K562 (cell line): ENCODE measurements around the gene TTC5. TPM values are rescaled to one million over a fixed set of nuclear protein-coding genes. Genes with fewer than 3 reads are reported as not detected.

Source experiments
- ARNT ChIP-seq, 2 experiments: fragments of 450-650 bp; IDR thresholded peaks; 2 replicates each; pipeline ENCODE4 v1.6.1; 2016; ENCODE audit warnings: mild to moderate bottlenecking in 1 of 2
- ATF1 ChIP-seq, 2 experiments: fragments of 450-650 bp in 1 of 2; IDR thresholded peaks; 2 replicates each; pipeline ENCODE4 v1.6.1; 2016; ENCODE audit warnings: missing compliant biosample characterization in 1 of 2, missing genetic modification characterization in 1 of 2
- CBX8 ChIP-seq: fragments of 200-600 bp; sonication (generic); IDR thresholded peaks from 2 replicates; pipeline ENCODE4 v1.6.1; 2012; ENCODE audit warnings: borderline replicate concordance, mixed run types, low read depth, mild to moderate bottlenecking, moderate library complexity, mixed read lengths, low read length, control low read depth, inconsistent platforms; ENCODE audit not compliant: poor library complexity, severe bottlenecking; ENCODE audit errors: extremely low read depth
- ELF1 ChIP-seq: fragments of 200-800 bp; sonication (Bioruptor generic); IDR thresholded peaks from 2 replicates; pipeline ENCODE4 v1.6.1; 2016; ENCODE audit warnings: missing genetic modification characterization, missing compliant biosample characterization
- ELF2 ChIP-seq: fragments of 250-450 bp; sonication (Bioruptor Pico); IDR thresholded peaks from 2 replicates; pipeline ENCODE4 v1.5.0; 2021; ENCODE audit warnings: mild to moderate bottlenecking
- EP400 ChIP-seq: fragments of 450-650 bp; IDR thresholded peaks from 2 replicates; pipeline ENCODE4 v1.6.1; 2017; ENCODE audit warnings: antibody characterized with exemption, mild to moderate bottlenecking, moderate library complexity
- GTF2B ChIP-seq: IDR thresholded peaks from 2 replicates; pipeline ENCODE4 v1.6.1; 2011; ENCODE audit not compliant: insufficient read length; ENCODE audit errors: extremely low read depth
- HMGXB4 ChIP-seq: sonication (generic); formaldehyde crosslinking; IDR thresholded peaks from 2 replicates; pipeline ENCODE4 v1.8.1; 2023; ENCODE audit warnings: mild to moderate bottlenecking, missing genetic modification reagents
- NCOA1 ChIP-seq: fragments of 450-650 bp; IDR thresholded peaks from 2 replicates; pipeline ENCODE4 v1.6.1; 2016; ENCODE audit warnings: low read depth
- NFATC3 ChIP-seq: fragments of 450-650 bp; IDR thresholded peaks from 2 replicates; pipeline ENCODE4 v1.6.1; 2017; ENCODE audit warnings: mild to moderate bottlenecking
- NFXL1 ChIP-seq: fragments of 450-650 bp; formaldehyde crosslinking; IDR thresholded peaks from 2 replicates; pipeline ENCODE4 v1.4.0; 2021; ENCODE audit warnings: mild to moderate bottlenecking
- PML ChIP-seq: IDR thresholded peaks from 2 replicates; pipeline ENCODE4 v1.6.1; 2012; ENCODE audit warnings: low read length, inconsistent platforms
- RB1 ChIP-seq: fragments of 450-650 bp; IDR thresholded peaks from 2 replicates; pipeline ENCODE4 v1.6.1; 2017; ENCODE audit warnings: low read depth, mild to moderate bottlenecking
- RBM22 ChIP-seq: fragments of 200-400 bp; formaldehyde crosslinking; IDR thresholded peaks from 2 replicates; pipeline ENCODE4 v1.6.1; 2018; ENCODE audit warnings: low read length, low read depth; ENCODE audit not compliant: poor library complexity, severe bottlenecking
- SLC30A9 ChIP-seq: fragments of 250-450 bp; sonication (Bioruptor Pico); IDR thresholded peaks from 2 replicates; pipeline ENCODE4 v1.8.0; 2022; ENCODE audit warnings: mild to moderate bottlenecking, moderate library complexity
- TAF9B ChIP-seq: fragments of 450-650 bp; IDR thresholded peaks from 2 replicates; pipeline ENCODE4 v1.6.1; 2018; ENCODE audit warnings: mild to moderate bottlenecking; ENCODE audit not compliant: partially characterized antibody
- XRCC4 ChIP-seq: IDR thresholded peaks from one replicate; pipeline ENCODE4 v1.6.1; 2011; ENCODE audit not compliant: insufficient read depth, insufficient read length; ENCODE audit errors: extremely low read depth
- ZNF76 ChIP-seq: fragments of 250-450 bp; sonication (Bioruptor Pico); IDR thresholded peaks from 2 replicates; pipeline ENCODE4 v1.4.0; 2020; ENCODE audit warnings: mild to moderate bottlenecking, moderate library complexity, borderline replicate concordance
- polyA plus RNA-seq, 8 experiments: library from polyadenylated mRNA; depleted of rRNA in 4 of 8; stranded (reverse) in 5 of 8; unstranded in 3 of 8; fragments of >200 nt; fragmentation: Nextera tagmentation in 2 of 8; fragmentation: Illumina TruSeq in 1 of 8; extraction: Ambion mirVana in 2 of 8; extraction: Trizol in 1 of 8; gene quantifications; 2 replicates each; pipeline versions ENCODE4 v1.2.1 to v1.2.3, GENCODE V29; 2011 to 2014; ENCODE audit warnings: inconsistent platforms in 1 of 8, missing spikeins in 1 of 8
- total RNA-seq, 7 experiments: library from RNA; depleted of rRNA in 6 of 7; stranded (reverse); fragments of >200 nt in 6 of 7; fragmentation: Illumina TruSeq in 2 of 7; extraction: Trizol in 2 of 7; gene quantifications; 2 replicates each; pipeline versions ENCODE4 v1.2.1 to v1.2.3, GENCODE V29; 2011 to 2021; ENCODE audit warnings: low replicate concordance in 1 of 7
- TF ChIP-seq, protein P1 (sequence below), 2 experiments: IDR thresholded peaks in 1 of 2; conservative IDR thresholded peaks in 1 of 2; 2 replicates each; pipeline ENCODE4 v1.6.1; 2016; ENCODE audit warnings: low read depth in 2 of 2, mild to moderate bottlenecking in 1 of 2, missing compliant biosample characterization in 1 of 2, missing genetic modification characterization in 1 of 2, moderate library complexity in 1 of 2
- TF ChIP-seq, protein P2 (sequence below): IDR thresholded peaks from 3 replicates; pipeline ENCODE4 v1.6.1; 2011; ENCODE audit warnings: borderline replicate concordance, mild to moderate bottlenecking; ENCODE audit not compliant: insufficient read length, insufficient read depth
- TF ChIP-seq, protein P3 (sequence below): sonication (generic); formaldehyde crosslinking; IDR thresholded peaks from 2 replicates; pipeline ENCODE4 v1.8.0; 2022; ENCODE audit warnings: mild to moderate bottlenecking, missing genetic modification reagents

Gene TTC5
- total and polyA plus RNA-seq, 9 of the 15 experiments (the other 6 are each of a cell fraction or from before 2014, with no cell fraction given) = 4.8 to 17.1 (median 7.5) TPM

DNA sequence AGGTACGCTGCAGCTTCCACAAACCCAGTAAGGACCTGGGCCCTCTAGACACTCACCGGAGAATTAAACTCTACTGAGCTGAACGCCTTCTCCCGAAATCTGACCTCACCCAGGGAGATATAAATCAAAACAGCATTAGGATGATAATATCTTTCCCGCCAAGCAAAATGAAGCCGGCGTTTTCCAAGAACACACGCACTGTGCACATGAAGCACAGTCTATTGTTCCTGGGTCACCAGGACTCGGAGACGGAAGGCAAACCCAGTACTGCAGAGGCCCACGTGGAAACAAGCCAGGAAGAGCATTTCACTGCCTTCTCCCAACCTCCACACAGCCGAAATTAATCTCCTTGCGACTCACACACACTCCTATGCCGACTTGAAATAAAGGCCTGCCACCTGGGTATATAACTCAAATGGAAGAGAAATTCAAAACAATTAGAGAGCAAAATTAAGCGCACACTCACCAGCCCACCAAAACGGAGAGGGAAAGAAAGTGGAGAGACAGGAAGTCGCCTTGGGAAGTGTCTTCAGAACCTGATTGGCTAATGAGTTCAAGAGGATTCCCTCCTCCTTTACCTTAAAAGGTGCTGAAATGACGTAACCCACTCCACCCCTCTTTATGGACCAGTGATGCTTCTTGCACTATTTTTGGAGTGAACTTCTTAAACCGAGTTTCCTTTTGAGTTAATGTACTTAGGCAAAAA lies 27.2 kb upstream of the TTC5 start, which contains the start of gene CCNB1IP1 (continued):
- TF ChIP-seq, protein P1, sequence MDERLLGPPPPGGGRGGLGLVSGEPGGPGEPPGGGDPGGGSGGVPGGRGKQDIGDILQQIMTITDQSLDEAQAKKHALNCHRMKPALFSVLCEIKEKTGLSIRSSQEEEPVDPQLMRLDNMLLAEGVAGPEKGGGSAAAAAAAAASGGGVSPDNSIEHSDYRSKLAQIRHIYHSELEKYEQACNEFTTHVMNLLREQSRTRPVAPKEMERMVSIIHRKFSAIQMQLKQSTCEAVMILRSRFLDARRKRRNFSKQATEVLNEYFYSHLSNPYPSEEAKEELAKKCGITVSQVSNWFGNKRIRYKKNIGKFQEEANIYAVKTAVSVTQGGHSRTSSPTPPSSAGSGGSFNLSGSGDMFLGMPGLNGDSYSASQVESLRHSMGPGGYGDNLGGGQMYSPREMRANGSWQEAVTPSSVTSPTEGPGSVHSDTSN (CRISPR knock-in tag; IDR thresholded peaks at IDR 0.05; ENCODE audit: low read depth) = no peak
- TF ChIP-seq, protein P1 (tag; conservative IDR thresholded peaks at IDR 0.05; ENCODE audit: low read depth) = no peak
- no peak for TF ChIP-seq HMGXB4 (CRISPR knock-in tag)
- no peak for TF ChIP-seq SLC30A9 (CRISPR knock-in tag)
- TF ChIP-seq GTF2B = peak; percentile 83
- 0 out of 4 replicates have a peak, but pooled peaks of 1 of the 2 experiments have one; percentile 24 for TF ChIP-seq ARNT (IDR thresholded peaks at IDR 0.05)
- 0 out of 2 replicates have a peak, but pooled peaks have one; percentile 37 for TF ChIP-seq NCOA1
- no peak for TF ChIP-seq ATF1 (CRISPR knock-in tag; IDR thresholded peaks at IDR 0.05)
- peak; percentile 66 for TF ChIP-seq ATF1 (tag; IDR thresholded peaks at IDR 0.05)
- TF ChIP-seq ELF1 (tag) = peak; percentile 80
- TF ChIP-seq ELF2 (CRISPR knock-in tag) = no peak
- TF ChIP-seq RBM22 = no peak
- no peak for TF ChIP-seq ZNF76 (CRISPR knock-in tag)
- TF ChIP-seq, protein P2, sequence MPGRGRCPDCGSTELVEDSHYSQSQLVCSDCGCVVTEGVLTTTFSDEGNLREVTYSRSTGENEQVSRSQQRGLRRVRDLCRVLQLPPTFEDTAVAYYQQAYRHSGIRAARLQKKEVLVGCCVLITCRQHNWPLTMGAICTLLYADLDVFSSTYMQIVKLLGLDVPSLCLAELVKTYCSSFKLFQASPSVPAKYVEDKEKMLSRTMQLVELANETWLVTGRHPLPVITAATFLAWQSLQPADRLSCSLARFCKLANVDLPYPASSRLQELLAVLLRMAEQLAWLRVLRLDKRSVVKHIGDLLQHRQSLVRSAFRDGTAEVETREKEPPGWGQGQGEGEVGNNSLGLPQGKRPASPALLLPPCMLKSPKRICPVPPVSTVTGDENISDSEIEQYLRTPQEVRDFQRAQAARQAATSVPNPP = no peak
- peak; percentile 93 for TF ChIP-seq EP400
- peak; percentile 76 for TF ChIP-seq TAF9B
- peak; percentile 48; the same call in 1 of the 2 replicates for TF ChIP-seq PML
- TF ChIP-seq XRCC4 = no peak
- TF ChIP-seq, protein P3, sequence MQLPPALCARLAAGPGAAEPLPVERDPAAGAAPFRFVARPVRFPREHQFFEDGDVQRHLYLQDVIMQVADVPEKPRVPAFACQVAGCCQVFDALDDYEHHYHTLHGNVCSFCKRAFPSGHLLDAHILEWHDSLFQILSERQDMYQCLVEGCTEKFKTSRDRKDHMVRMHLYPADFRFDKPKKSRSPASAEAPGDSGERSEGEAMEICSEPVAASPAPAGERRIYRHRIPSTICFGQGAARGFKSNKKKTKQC = no peak; the same call in 1 of the 2 replicates
- TF ChIP-seq CBX8 = no peak
- no peak for TF ChIP-seq RB1
- TF ChIP-seq NFXL1 (CRISPR knock-in tag) = no peak
- TF ChIP-seq NFATC3 = no peak
